ENCODE measurements around the gene S100A5. TPM values are rescaled to one million over a fixed set of nuclear protein-coding genes. Genes with fewer than 3 reads are reported as not detected.
"Not testable (repeated sequence)": the region's sequence is repeated elsewhere in the genome, so short reads cannot be mapped to it uniquely, and the experiment has no call there.

S100A5 gene
- total RNA-seq, 3 donors from 2014 or later, result not detected

- no peak for TF ChIP-seq CTCF (IDR thresholded peaks at IDR 0.05)
- intact Hi-C loops (cut with DNase I, micrococcal nuclease), result no loop called here
These were observed 43.2 kb upstream of the S100A5 start for GRCh38 chr1:153583976-153584375.

GRCh38 chr1:153583514-153583913 lies 42.8 kb upstream of the S100A5 start:
- ATAC-seq; H3K4me3 ChIP-seq; H3K9me3 ChIP-seq; intact Hi-C loops (cut with DNase I, micrococcal nuclease); H3K36me3 ChIP-seq (ENCODE audit: low read depth); DNase-seq; H3K4me1 ChIP-seq (ENCODE audit: low read depth): not testable (repeated sequence)

More at GRCh38 chr1:153583976-153584375, 43.2 kb upstream of the S100A5 start:
- Histone ChIP-seq H3K36me3 (ENCODE audit: low read depth) (no peaks in the 10 kb centered on the region), H3K4me1 (ENCODE audit: low read depth) (no peaks in the 10 kb centered on the region), H3K9me3 (no peaks in the 10 kb centered on the region), H3K4me3 (no peak overlapping the region)
- no peak for DNase-seq
- ATAC-seq, result no peak

- ATAC-seq; H3K4me1 ChIP-seq (ENCODE audit: low read depth); intact Hi-C loops (cut with DNase I, micrococcal nuclease); H3K4me3 ChIP-seq; H3K36me3 ChIP-seq (ENCODE audit: low read depth); DNase-seq; H3K9me3 ChIP-seq: not testable (repeated sequence)
These were observed 42.1 kb upstream of the S100A5 start for GRCh38 chr1:153582836-153583235.

GRCh38 chr1:153578936-153579335 lies 38.2 kb upstream of the S100A5 start:
- H3K4me1 ChIP-seq (ENCODE audit: low read depth), result peaks cover 10% of the 10 kb centered on the region
- TF ChIP-seq CTCF (IDR thresholded peaks at IDR 0.05), result no peak
- no peak overlapping the region for H3K4me3 ChIP-seq
- DNase-seq (no peak), ATAC-seq (no peak)
- H3K9me3 ChIP-seq, result peaks cover 2% of the 10 kb centered on the region
- H3K36me3 ChIP-seq (ENCODE audit: low read depth), result no peaks in the 10 kb centered on the region
- intact Hi-C loops (cut with DNase I, micrococcal nuclease), result no loop called here

GRCh38 chr1:153578490-153578889 lies 37.8 kb upstream of the S100A5 start:
- DNase-seq (no peak), ATAC-seq (no peak)
- TF ChIP-seq CTCF (IDR thresholded peaks at IDR 0.05), result no peak
- Histone ChIP-seq H3K4me3 (no peak overlapping the region), H3K36me3 (ENCODE audit: low read depth) (no peaks in the 10 kb centered on the region), H3K9me3 (peaks cover 2% of the 10 kb centered on the region), H3K4me1 (ENCODE audit: low read depth) (peaks cover 12% of the 10 kb centered on the region)
- intact Hi-C loops (cut with DNase I, micrococcal nuclease), result no loop called here

GRCh38 chr1:153577624-153578051 lies 36.9 kb upstream of the S100A5 start:
- Histone ChIP-seq H3K4me1 (ENCODE audit: low read depth) (peaks cover 14% of the 10 kb centered on the region), H3K36me3 (ENCODE audit: low read depth) (no peaks in the 10 kb centered on the region), H3K4me3 (no peak overlapping the region), H3K9me3 (peaks cover 2% of the 10 kb centered on the region)
- TF ChIP-seq CTCF (IDR thresholded peaks at IDR 0.05), result no peak
- intact Hi-C loops (cut with DNase I, micrococcal nuclease), result no loop called here
- ATAC-seq (peak; percentile 76), DNase-seq (peak in 2 of 3 donors; percentile 73 to 76)

- peaks cover 2% of the 10 kb centered on the region for H3K9me3 ChIP-seq
- no peak overlapping the region for H3K4me3 ChIP-seq
- ATAC-seq (no peak), DNase-seq (no peak)
- peaks cover 14% of the 10 kb centered on the region for H3K4me1 ChIP-seq (ENCODE audit: low read depth)
- H3K36me3 ChIP-seq (ENCODE audit: low read depth), result no peaks in the 10 kb centered on the region
- intact Hi-C loops (cut with DNase I, micrococcal nuclease), result no loop called here
- TF ChIP-seq CTCF (IDR thresholded peaks at IDR 0.05), result no peak
These were observed 36.4 kb upstream of the S100A5 start for GRCh38 chr1:153577138-153577537.

GRCh38 chr1:153575497-153575896 lies 34.8 kb upstream of the S100A5 start:
- H3K36me3 ChIP-seq (ENCODE audit: low read depth); ATAC-seq; intact Hi-C loops (cut with DNase I, micrococcal nuclease): not testable (repeated sequence)

GRCh38 chr1:153575081-153575491 lies 34.4 kb upstream of the S100A5 start:
- DNase-seq, result peak in 1 of 3 donors; percentile 49
- H3K4me3 ChIP-seq; H3K36me3 ChIP-seq (ENCODE audit: low read depth); H3K9me3 ChIP-seq; intact Hi-C loops (cut with DNase I, micrococcal nuclease); ATAC-seq: not testable (repeated sequence)
- peaks cover 14% of the 10 kb centered on the region for H3K4me1 ChIP-seq (ENCODE audit: low read depth)

More at GRCh38 chr1:153575497-153575896, 34.8 kb upstream of the S100A5 start:
- H3K4me3 ChIP-seq, DNase-seq, H3K9me3 ChIP-seq: not testable (repeated sequence)
- peaks cover 14% of the 10 kb centered on the region for H3K4me1 ChIP-seq (ENCODE audit: low read depth)

Data from mucosa of descending colon (tissue), 3 donors.